Activated CD4-positive, CD25-positive, alpha-beta regulatory T cell treated with anti-CD3 and anti-CD28 coated beads, Interleukin-2, amount 50 U/mL, for 72 hours (primary cell): ENCODE data around the gene RAB3C.

Source experiments
- DNase-seq: peaks from one replicate; pipeline ENCODE4 v3.0.0; 2021

Gene RAB3C

GRCh38 chr5:58778888-58779287, 196.0 kb downstream of the RAB3C start:
- no peak for DNase-seq

GRCh38 chr5:58786035-58786434, 203.2 kb downstream of the RAB3C start:
- no peak for DNase-seq

GRCh38 chr5:58786711-58787303, 203.9 kb downstream of the RAB3C start:
- no peak for DNase-seq

DNA sequence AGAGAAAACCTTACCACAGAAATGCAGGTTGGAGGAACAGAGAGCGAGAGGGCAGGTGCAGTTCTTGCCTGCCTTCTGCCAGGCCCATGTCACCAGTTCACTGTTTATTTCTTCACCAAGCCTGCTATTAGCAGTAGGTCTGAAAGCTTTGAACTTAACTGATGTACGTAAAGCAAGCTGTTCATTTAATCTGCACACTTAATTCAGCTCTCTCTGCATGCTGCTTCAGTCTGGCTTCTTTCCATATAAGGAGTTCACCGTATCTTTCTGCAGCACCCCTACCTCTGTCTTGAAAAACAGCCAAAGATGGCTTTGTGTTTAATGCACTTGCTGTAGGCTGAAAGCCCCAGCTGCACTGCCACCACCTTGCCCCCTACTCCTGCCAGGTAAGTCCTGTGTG, 205.1 kb downstream of the RAB3C start:
- DNase-seq: no peak

GRCh38 chr5:58793888-58794657, 211.2 kb downstream of the RAB3C start:
- no peak for DNase-seq

GRCh38 chr5:58794875-58795274, 212.0 kb downstream of the RAB3C start:
- no peak for DNase-seq

DNA sequence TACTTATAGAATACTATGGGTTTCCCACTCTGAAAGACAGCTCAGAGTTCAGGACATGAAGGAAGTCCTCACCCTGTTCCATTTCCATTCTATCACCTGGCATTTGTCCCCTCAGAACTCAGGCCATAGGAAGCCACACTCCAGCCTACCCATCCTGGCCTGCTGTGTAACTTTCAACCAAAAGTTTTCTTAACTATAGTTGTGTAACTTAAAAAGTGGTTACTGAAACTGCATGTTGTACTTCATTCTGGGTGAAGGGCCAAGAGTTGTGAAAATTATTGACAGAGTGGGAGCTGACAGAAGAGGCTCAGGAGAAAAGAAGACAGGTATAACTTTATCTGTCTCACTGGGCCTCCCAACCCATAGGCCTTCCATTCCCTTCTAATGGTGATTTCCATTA, 212.5 kb downstream of the RAB3C start:
- no peak for DNase-seq

GRCh38 chr5:58797021-58797420, 214.1 kb downstream of the RAB3C start:
- no peak for DNase-seq

- DNase-seq: no peak
Measured at GRCh38 chr5:58800356-58800755, 217.5 kb downstream of the RAB3C start.

DNA sequence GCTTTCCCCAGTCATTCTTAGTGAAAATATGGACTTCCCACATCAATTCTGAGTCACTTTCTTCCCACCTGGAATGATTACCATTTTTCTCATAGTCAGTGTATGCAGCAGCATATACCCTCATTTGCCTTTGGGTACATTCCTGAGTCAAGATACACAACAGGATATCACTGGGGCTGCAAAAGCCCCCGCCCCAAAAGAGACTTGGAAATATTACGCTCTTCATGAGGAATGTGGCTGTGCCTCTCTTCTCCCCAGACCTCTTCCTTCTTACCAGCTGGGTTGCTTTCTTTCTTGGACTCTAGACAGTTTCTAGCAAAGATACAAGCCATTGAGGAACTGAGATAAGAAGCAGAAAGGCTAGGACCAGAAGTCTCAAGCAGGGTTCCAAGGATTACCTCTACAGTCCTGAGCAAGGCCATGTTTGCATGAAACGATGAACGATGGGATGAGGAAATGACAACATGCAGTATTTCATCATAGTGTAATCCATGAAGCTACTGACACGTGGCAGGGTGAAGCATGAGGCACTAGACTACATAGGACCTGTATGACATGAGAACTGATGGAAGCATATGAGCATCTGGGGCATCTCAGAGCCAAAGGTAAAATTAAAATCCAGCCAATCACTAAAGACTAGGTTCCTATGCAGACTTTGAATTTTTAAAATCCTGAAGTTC, 218.1 kb downstream of the RAB3C start:
- DNase-seq: no peak

DNA sequence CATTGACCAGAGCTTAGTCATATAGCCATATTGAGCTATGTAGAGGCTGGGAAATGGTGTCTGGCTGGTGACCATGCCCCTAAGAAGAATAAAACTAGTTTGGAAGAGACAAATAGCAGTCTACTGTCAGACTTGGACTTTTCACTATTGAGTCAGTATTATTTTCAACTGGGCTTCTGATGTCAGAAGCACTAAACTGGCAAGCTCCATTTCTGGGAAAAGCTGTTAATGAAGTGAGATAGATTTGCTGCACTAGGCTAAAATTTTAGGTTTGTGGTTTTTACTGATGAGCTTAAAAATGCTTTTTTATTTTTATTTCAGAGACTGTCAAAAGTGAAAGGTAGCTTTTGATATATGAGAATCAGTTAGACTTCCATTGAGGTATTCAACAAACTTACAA, 220.2 kb downstream of the RAB3C start:
- DNase-seq: no peak

DNA sequence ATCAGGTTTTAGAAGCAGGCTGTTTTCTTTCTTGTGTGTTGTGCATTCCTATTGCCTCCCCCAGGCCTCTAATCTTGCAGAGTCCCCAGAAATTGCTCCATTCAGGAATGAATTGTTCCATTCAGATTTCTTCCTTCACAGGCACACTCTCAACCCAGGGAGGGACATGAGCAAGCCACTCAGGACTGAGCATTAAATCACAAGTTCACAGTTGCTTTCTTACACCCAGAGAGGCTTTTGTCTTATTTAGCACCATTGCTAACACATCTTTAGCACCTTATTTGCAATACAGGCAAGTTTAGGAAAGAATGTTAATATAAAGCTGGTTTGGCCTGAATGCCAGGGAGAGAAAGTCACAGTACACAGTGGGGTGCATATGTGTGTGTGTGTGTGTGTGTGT, 221.4 kb downstream of the RAB3C start:
- DNase-seq: no peak

DNA sequence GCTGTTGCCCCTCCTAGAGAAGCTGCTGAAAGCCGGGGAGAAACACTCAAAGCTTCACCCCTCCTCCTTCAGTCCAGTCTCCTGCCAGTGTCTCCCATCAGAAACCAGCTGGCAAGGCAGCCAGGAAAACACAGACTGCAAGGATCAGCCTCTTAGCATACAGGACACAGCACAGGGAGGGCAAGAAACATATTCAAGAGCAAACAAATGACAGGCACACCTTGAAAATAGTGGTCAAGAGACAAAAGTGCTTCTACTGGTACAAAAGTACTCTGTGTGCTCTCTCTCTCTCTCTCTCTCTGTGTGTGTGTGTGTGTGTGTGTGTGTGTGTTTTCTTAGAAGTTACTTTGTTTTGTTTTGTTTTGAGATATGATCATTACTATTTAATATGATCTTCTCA, 227.2 kb downstream of the RAB3C start:
- DNase-seq: no peak

DNA sequence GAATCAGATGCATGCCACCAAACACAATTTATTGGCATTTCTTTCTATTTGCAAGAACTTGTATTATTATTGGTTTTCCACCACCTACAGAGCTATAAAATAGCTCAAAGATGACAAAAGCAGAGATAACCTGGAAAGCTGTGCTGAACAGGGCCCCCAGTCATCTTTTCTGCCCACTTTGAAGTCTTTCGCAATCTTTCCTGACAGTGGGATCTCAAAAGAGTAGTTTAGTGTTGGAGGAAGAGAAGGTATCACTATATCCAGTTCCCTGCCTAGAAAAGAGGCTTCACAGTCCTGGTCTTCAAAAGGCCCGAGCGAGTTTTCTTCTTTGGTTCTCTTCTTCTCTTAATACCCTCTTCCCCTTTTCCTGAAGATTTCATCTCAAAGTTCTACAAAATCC, 231.0 kb downstream of the RAB3C start:
- no peak for DNase-seq

DNA sequence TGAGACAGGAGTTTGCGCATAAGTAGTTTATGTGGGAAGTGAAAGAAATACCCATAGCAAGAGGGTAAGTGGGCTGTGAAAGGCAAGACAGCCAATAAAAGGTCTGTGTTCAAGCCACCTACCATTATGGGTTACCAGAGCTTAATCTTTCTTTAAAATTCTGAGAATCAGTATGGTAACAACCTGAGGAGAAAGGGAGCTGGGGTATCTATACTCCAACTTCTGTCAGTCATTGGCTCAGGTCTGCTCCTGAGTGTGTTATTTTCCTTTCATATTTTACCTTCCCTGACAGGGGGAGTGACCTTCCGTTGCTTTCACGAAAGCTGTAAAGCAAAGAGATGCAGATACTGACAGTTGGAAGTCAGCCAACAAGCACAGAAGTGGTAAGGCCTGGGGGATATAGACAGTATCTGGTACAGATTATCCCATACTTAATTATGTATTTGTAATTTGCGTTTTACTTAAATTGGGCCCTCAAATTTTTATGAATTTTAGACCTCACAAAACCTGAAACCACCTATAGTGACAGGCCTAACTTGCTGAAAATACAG, 233.4 kb downstream of the RAB3C start:
- no peak for DNase-seq

GRCh38 chr5:58818465-58818864, 235.6 kb downstream of the RAB3C start:
- no peak for DNase-seq

- no peak for DNase-seq
Measured at GRCh38 chr5:58825441-58825840, 242.6 kb downstream of the RAB3C start.

DNA sequence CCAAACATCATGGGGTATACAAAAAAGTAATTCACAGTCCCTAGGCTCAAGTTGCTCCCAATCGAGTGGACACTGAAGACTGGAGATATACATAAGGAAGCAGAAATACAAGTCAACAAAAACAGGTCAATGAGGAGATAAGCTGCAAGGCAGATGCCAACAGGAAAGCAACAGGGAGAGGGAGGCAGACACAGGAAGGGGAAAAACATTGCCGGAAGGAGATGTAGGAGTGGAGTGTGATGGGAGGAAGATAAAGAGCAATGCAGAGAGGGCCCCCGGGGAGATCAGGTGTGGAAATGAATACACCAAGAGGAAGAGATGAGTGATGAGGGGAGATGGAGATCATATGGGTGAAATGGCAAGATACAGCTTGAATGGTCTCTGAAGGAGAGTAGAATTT, 243.0 kb downstream of the RAB3C start:
- no peak for DNase-seq

DNA sequence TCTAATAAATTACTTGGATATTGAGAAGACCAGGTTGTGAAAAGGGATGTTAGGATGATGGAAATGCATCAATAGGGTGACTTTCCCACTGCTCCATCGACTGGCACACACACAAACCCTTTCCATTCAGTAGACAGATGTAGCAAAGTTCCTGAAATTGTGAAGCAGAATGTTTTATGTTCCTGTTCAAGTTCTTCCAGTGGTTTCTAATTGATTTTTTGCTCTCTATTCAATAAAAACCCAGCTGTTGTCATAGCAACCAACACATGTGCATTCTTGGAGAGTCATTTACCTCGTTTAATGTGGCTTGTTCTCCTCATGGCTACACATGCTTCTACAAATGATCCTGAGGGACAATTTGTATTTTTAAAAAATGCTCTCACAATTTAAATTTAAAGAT, 244.6 kb downstream of the RAB3C start:
- DNase-seq: no peak

GRCh38 chr5:58828258-58828657, 245.4 kb downstream of the RAB3C start:
- no peak for DNase-seq

DNA sequence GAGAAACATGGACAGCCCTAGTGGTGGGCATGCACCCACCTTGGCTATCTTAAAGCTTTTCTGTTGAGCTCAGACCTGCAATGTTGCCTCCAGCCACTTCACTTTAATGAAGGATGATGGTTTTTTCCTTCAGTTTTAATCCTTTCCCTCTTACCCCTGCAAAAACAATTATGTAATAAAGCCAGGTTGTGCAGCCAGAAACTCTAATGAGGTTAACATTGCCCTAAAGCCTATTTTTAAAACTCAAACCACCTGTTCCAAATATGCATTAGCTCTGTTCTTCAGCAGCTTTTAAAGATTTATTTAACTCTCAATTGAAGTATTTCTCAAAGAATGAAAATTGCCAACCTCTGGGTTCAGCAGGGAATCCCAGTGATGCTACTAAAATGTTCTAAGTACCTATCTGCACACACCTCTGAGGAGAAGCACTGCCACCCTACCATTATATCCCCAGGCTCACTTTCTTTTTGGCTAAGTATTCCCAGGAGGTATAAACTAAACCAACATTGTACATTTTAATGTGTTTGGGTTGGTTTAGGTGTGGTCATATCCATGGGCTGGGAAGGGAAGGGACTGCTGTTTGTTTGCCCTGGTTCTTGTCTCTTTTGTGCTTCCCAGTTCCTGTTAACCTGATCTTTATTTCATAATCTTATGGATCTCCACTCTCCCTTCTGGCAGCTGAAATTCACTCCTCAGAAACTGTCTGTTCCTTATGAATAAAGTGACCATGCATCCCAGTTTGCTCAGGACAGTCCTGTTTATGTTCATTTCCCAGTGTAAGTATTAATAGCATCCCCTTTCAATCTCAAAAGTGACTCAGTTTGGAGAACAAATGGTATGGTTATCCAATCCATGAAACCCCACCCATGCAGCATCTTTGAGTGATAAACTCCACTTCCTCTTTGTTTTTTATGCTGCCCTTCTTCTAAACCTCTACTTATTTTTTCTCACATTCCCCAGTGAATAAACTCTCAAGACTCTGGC, 251.7 kb downstream of the RAB3C start:
- DNase-seq: no peak

DNA sequence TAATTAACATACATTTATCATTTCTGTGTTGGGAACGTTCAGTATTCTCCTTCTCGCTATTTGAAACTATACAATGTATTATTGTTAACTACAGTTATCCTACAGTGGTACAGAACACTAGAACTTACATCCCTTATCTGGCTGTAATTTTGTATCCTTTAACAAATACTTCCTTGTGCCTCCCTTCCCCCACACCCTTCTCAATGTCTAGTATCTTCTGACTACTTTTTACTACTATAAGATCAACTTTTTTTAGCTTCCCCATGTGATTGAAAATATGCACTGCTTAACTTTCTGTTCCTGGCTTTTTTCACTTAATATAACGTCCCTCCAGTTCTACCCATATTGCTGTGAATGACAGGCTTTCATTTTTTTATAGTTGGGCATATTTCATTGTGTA, 253.5 kb downstream of the RAB3C start:
- DNase-seq: no peak

- no peak for DNase-seq
Measured at GRCh38 chr5:58838729-58839128, 255.9 kb downstream of the RAB3C start.
